Activated CD4-positive, alpha-beta T cell treated with anti-CD3 and anti-CD28 coated beads, Interleukin-2, amount 10 ng/mL, durations not matched to agents 7 days and 5 days (primary cell): Measurements from ENCODE around the gene CAMKMT. TPM values are rescaled to one million over a fixed set of nuclear protein-coding genes. Genes with fewer than 3 reads are reported as not detected.

Experiments
- CTCF ChIA-PET: fragments of 350-600 bp; sonication (Branson Sonifier 250); formaldehyde crosslinking; loops from one replicate; lab custom pipeline; 2021; ENCODE audit warnings: antibody characterized with exemption; lab: Charles Lee
- POLR2A ChIA-PET: fragments of 350-600 bp; sonication (Branson Sonifier 250); formaldehyde crosslinking; loops from one replicate; lab custom pipeline; 2021; ENCODE audit warnings: antibody characterized with exemption; lab: Charles Lee
- DNase-seq: peaks from one replicate; pipeline ENCODE4 v3.0.0-alpha.2; 2020
- H3K27ac Mint-ChIP-seq: one replicate; pipeline ENCODE4 v1.8.0; 2021; ENCODE audit warnings: mild to moderate bottlenecking, moderate library complexity, mixed read lengths
- H3K27me3 Mint-ChIP-seq: one replicate; pipeline ENCODE4 v1.8.0; 2021; ENCODE audit warnings: mixed read lengths
- H3K36me3 Mint-ChIP-seq: one replicate; pipeline ENCODE4 v1.8.0; 2021; ENCODE audit warnings: low read depth, mixed read lengths
- H3K4me1 Mint-ChIP-seq: one replicate; pipeline ENCODE4 v1.8.0; 2021; ENCODE audit warnings: mixed read lengths
- H3K4me3 Mint-ChIP-seq: one replicate; pipeline ENCODE4 v1.8.0; 2021; ENCODE audit warnings: mild to moderate bottlenecking, moderate library complexity, mixed read lengths
- H3K9me3 Mint-ChIP-seq: one replicate; pipeline ENCODE4 v1.8.0; 2021; ENCODE audit warnings: mixed read lengths
- total RNA-seq, 2 experiments: library from RNA; stranded (reverse); gene quantifications; one replicate each; pipeline ENCODE4 v1.2.3, GENCODE V29; 2021

Gene CAMKMT
- total RNA-seq, 2 experiments from 2014 or later = 12.1 to 13.7 TPM

DNA sequence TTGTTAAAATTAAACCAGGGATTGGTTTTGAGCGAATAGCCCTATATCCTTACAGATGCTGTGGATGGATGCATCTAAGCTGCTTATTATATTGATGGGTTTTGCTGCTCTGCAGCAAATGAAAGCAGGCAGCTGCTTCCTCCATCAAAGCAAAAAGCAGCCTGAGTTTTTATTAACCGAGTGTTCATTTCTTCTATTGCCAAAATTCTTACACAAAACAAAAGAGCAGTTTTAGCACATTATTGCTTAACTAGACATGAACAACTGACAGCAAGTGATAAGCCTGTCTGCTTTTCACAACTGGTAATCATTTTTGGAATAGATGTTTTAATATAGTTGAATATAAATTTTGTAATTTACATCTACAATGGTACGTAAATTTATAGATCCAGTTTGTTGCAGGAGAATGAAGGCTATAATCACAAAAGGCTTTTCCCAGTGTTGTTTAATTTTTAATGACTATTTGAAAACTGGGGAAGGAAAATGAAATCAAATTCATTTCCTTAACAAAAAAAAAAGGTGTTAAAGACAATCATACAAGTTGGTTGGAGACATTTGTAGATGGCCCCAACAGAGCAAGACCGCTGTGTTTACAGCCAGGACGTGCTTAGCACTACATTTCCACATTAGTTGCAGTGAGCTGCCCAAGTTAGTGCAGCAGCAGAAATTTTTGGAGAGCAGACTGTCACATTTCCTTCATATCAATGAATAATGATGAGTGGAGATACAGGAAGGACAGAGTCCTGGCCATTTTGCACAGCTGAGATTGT, 326.1 kb downstream of the CAMKMT start:
- no peaks in the 10 kb centered on the region for H3K9me3 Mint-ChIP-seq
- H3K27ac Mint-ChIP-seq = no peak overlapping the region
- POLR2A ChIA-PET = no interaction called here
- H3K36me3 Mint-ChIP-seq = no peaks in the 10 kb centered on the region
- no peak for DNase-seq
- CTCF ChIA-PET = no interaction called here
- no peaks in the 10 kb centered on the region for H3K27me3 Mint-ChIP-seq
- H3K4me3 Mint-ChIP-seq = no peak overlapping the region
- H3K4me1 Mint-ChIP-seq = no peaks in the 10 kb centered on the region

DNA sequence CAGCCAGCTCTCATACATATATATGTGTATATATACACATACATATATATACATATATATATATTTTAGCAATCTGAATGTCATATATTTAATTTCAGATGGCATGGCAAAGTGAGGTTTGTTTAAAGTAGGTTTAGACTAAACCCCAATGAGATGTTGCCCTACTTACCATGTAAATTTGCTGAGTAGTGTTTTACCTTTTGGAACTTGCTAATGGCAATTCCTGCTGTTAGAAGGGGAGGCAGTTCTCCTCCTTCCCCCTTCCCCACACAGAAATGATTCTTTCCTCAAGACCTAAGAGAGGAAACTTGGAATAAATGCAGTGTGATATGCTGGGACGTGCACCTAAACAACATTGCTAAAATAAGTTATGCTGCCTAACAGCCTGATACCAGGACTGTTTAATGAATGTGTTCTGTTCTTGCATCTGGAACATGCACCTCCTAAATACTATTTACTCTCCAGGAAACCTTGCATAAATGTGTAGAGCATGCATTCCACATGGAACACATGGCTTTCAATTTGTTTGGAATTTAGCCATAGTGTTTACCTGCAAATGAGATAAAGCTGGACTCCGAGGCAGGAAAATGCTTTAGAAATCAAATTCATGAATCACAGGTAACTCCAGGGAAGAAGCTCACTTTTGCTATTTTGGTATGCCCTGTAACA, 326.8 kb downstream of the CAMKMT start:
- no peak overlapping the region for H3K27ac Mint-ChIP-seq
- no peaks in the 10 kb centered on the region for H3K9me3 Mint-ChIP-seq
- H3K4me1 Mint-ChIP-seq = no peaks in the 10 kb centered on the region
- DNase-seq = no peak
- ChIA-PET CTCF (no interaction called here), POLR2A (no interaction called here)
- no peak overlapping the region for H3K4me3 Mint-ChIP-seq
- H3K27me3 Mint-ChIP-seq = no peaks in the 10 kb centered on the region
- H3K36me3 Mint-ChIP-seq = no peaks in the 10 kb centered on the region

GRCh38 chr2:44689516-44689915, 327.8 kb downstream of the CAMKMT start:
- no peaks in the 10 kb centered on the region for H3K36me3 Mint-ChIP-seq
- ChIA-PET POLR2A (no interaction called here), CTCF (interaction anchor here (1.4 kb wide), 1 partner anchor 13 kb away, joined by 3 read pairs; no protein-coding TSS in a partner anchor)
- no peak overlapping the region for H3K27ac Mint-ChIP-seq
- no peaks in the 10 kb centered on the region for H3K9me3 Mint-ChIP-seq
- H3K27me3 Mint-ChIP-seq = no peaks in the 10 kb centered on the region
- H3K4me1 Mint-ChIP-seq = no peaks in the 10 kb centered on the region
- H3K4me3 Mint-ChIP-seq = no peak overlapping the region
- no peak for DNase-seq

GRCh38 chr2:44691174-44691785, 329.5 kb downstream of the CAMKMT start:
- no peak for DNase-seq
- H3K4me1 Mint-ChIP-seq = no peaks in the 10 kb centered on the region
- H3K27me3 Mint-ChIP-seq = no peaks in the 10 kb centered on the region
- POLR2A ChIA-PET = interaction anchor here (0.6 kb wide), 1 partner anchor 254 kb away, joined by 4 read pairs; no protein-coding TSS in a partner anchor
- H3K4me3 Mint-ChIP-seq = no peak overlapping the region
- H3K36me3 Mint-ChIP-seq = no peaks in the 10 kb centered on the region
- H3K27ac Mint-ChIP-seq = no peak overlapping the region
- no peaks in the 10 kb centered on the region for H3K9me3 Mint-ChIP-seq
- CTCF ChIA-PET = interaction anchor here (0.7 kb wide), 1 partner anchor 66 kb away, joined by 3 read pairs; no protein-coding TSS in a partner anchor

- H3K4me3 Mint-ChIP-seq = no peak overlapping the region
- no peak overlapping the region for H3K27ac Mint-ChIP-seq
- H3K4me1 Mint-ChIP-seq = no peaks in the 10 kb centered on the region
- H3K27me3 Mint-ChIP-seq = no peaks in the 10 kb centered on the region
- no peak for DNase-seq
- ChIA-PET POLR2A (no interaction called here), CTCF (no interaction called here)
- H3K36me3 Mint-ChIP-seq = no peaks in the 10 kb centered on the region
- no peaks in the 10 kb centered on the region for H3K9me3 Mint-ChIP-seq
These were observed 331.1 kb downstream of the CAMKMT start for GRCh38 chr2:44692821-44693220.

DNA sequence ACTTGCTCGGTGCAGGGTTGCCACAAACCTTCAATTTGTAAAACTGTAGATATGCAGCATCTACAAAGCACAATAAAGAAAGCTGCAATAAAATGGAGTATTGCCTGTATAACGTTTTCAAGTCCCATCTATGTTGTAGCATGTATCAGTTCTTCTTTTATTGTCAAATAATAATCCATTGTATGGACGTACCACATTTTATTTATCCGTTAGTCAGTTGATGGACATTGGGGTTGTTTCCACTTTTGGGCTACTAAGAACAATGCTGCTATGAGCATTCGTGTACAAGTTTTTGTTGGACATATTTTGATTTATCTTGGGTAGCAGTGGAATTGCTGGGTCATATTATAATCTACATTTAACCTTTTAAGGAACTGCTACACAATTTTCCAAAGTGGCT, 339.1 kb downstream of the CAMKMT start:
- no peak overlapping the region for H3K4me3 Mint-ChIP-seq
- no peaks in the 10 kb centered on the region for H3K27me3 Mint-ChIP-seq
- no peak overlapping the region for H3K27ac Mint-ChIP-seq
- no peaks in the 10 kb centered on the region for H3K36me3 Mint-ChIP-seq
- CTCF ChIA-PET = no interaction called here
- POLR2A ChIA-PET = no interaction called here
- H3K9me3 Mint-ChIP-seq = no peaks in the 10 kb centered on the region
- no peak for DNase-seq
- no peaks in the 10 kb centered on the region for H3K4me1 Mint-ChIP-seq

- Mint-ChIP-seq H3K27me3 (no peaks in the 10 kb centered on the region), H3K27ac (no peak overlapping the region), H3K36me3 (no peaks in the 10 kb centered on the region), H3K4me1 (peaks cover 10% of the 10 kb centered on the region), H3K9me3 (no peaks in the 10 kb centered on the region), H3K4me3 (no peak overlapping the region)
- CTCF ChIA-PET = interaction anchor here (0.6 to 1.0 kb wide), 2 partner anchors 24 to 40 kb away, joined by 3 to 4 read pairs; no protein-coding TSS in a partner anchor
- POLR2A ChIA-PET = interaction anchor here (0.6 kb wide), 1 partner anchor 1374 kb away, joined by 3 read pairs; no protein-coding TSS in a partner anchor
- no peak for DNase-seq
These were observed 343.6 kb downstream of the CAMKMT start for GRCh38 chr2:44705356-44705755.

GRCh38 chr2:44705876-44706480, 344.2 kb downstream of the CAMKMT start:
- POLR2A ChIA-PET = interaction anchor here (0.6 kb wide), 1 partner anchor 1373 kb away, joined by 3 read pairs; no protein-coding TSS in a partner anchor

GRCh38 chr2:44706681-44707553, 345.2 kb downstream of the CAMKMT start:
- Mint-ChIP-seq H3K4me3 (no peak overlapping the region), H3K4me1 (peaks cover 10% of the 10 kb centered on the region), H3K27me3 (no peaks in the 10 kb centered on the region), H3K27ac (no peak overlapping the region), H3K9me3 (no peaks in the 10 kb centered on the region), H3K36me3 (no peaks in the 10 kb centered on the region)
- DNase-seq = no peak
- ChIA-PET POLR2A (no interaction called here), CTCF (interaction anchor here (1.0 kb wide), 1 partner anchor 8 kb away, joined by 3 read pairs; no protein-coding TSS in a partner anchor)

More at GRCh38 chr2:44705876-44706480, 344.2 kb downstream of the CAMKMT start:
- Mint-ChIP-seq H3K4me3 (no peak overlapping the region), H3K27me3 (no peaks in the 10 kb centered on the region), H3K36me3 (no peaks in the 10 kb centered on the region), H3K4me1 (peaks cover 10% of the 10 kb centered on the region), H3K27ac (no peak overlapping the region), H3K9me3 (no peaks in the 10 kb centered on the region)
- CTCF ChIA-PET = interaction anchor here (0.6 to 1.0 kb wide), 3 partner anchors 8 to 25 kb away, joined by 3 read pairs; no protein-coding TSS in a partner anchor
- no peak for DNase-seq

GRCh38 chr2:44707945-44708660, 346.4 kb downstream of the CAMKMT start:
- Mint-ChIP-seq H3K27me3 (no peaks in the 10 kb centered on the region), H3K36me3 (no peaks in the 10 kb centered on the region), H3K9me3 (no peaks in the 10 kb centered on the region), H3K4me3 (no peak overlapping the region), H3K4me1 (peaks cover 10% of the 10 kb centered on the region), H3K27ac (no peak overlapping the region)
- no peak for DNase-seq
- ChIA-PET CTCF (no interaction called here), POLR2A (no interaction called here)

GRCh38 chr2:44708661-44709000, 346.9 kb downstream of the CAMKMT start:
- no peak overlapping the region for H3K27ac Mint-ChIP-seq
- ChIA-PET POLR2A (no interaction called here), CTCF (no interaction called here)
- H3K9me3 Mint-ChIP-seq = no peaks in the 10 kb centered on the region
- DNase-seq = no peak
- peaks cover 10% of the 10 kb centered on the region for H3K4me1 Mint-ChIP-seq
- H3K36me3 Mint-ChIP-seq = no peaks in the 10 kb centered on the region
- no peaks in the 10 kb centered on the region for H3K27me3 Mint-ChIP-seq
- no peak overlapping the region for H3K4me3 Mint-ChIP-seq
